Left renal pelvis (tissue), 4 donors: ENCODE measurements around the gene ATG4D. TPM values are rescaled to one million over a fixed set of nuclear protein-coding genes. Genes with fewer than 3 reads are reported as not detected.
"Not testable (repeated sequence)": the region's sequence is repeated elsewhere in the genome, so short reads cannot be mapped to it uniquely, and the experiment has no call there.

ENCODE experiments used
- DNase-seq, 4 donors: peaks; one replicate each; pipeline ENCODE4 v3.0.0-alpha.2; 2013; ENCODE audit warnings: low read depth in 4 of 4, low spot score in 3 of 4
- polyA plus RNA-seq, 4 donors: library from polyadenylated mRNA; unstranded; fragments of 120-200 nt; gene quantifications; one replicate each; pipeline ENCODE4 v1.2.1, GENCODE V29; 2013; ENCODE audit not compliant: insufficient read length in 4 of 4

The ATG4D gene
- polyA plus RNA-seq, 4 donors: 17.1 to 37.0 (median 27.8) TPM

GRCh38 chr19:10518444-10519361 lies 25.0 kb upstream of the ATG4D start:
- no peak for DNase-seq

- no peak for DNase-seq
Measured at GRCh38 chr19:10519421-10519820, 24.3 kb upstream of the ATG4D start.

DNA sequence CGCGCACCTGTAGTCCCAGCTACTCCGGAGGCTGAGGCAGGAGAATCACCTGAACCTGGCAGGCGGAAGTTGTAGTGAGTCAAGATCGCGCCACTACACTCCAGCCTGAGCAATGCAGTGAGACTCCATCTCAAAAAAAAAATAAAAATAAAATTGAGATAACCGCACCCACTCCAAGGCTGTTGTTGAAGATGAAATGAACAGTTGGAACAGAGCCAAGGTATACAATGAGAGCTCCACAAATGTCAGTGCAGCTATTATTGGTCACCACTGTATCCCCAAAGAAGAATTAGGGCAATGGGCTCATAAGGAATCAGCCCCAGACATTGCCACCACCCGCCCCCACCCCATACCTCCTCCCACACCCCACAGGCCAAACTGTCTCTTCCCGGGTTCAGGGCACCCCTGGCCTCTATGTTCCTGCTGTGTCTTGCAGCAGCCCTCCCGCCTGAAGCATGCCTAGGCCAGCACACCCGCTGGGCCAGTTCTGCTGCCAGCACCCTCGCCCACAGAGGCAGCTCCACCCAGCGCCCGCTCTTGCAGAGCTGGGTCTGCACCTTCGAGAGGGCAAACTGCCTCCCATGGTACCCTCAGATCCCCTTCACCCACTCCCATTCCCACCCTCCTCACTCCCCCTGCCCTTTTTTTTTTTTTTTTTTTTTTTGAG lies 22.9 kb upstream of the ATG4D start:
- no peak for DNase-seq

- DNase-seq: no peak
Measured at GRCh38 chr19:10521461-10522171, 22.1 kb upstream of the ATG4D start.

GRCh38 chr19:10523135-10523636 lies 20.5 kb upstream of the ATG4D start:
- no peak for DNase-seq

GRCh38 chr19:10525636-10526035 lies 18.1 kb upstream of the ATG4D start:
- DNase-seq: no peak

DNA sequence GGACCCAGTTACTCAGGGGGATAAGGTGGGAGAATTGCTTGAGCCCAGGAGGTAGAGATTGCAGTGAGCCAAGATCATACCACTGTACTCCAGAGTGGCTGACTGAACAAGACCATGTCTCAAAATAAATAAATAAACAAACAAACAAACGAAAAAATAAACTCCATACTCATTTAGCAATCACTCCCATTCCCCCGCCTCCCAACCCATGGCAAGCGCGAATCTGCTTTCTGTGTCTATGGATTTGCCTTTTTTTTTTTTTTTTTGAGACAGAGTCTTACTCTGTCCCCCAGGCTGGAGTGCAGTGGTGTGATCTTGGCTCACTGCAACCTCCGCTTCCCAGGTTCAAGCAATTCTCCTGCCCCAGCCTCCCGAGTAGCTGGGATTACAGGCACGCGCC lies 16.8 kb upstream of the ATG4D start:
- DNase-seq: not testable (repeated sequence)

GRCh38 chr19:10532457-10532856 lies 11.2 kb upstream of the ATG4D start:
- DNase-seq: no peak

DNA sequence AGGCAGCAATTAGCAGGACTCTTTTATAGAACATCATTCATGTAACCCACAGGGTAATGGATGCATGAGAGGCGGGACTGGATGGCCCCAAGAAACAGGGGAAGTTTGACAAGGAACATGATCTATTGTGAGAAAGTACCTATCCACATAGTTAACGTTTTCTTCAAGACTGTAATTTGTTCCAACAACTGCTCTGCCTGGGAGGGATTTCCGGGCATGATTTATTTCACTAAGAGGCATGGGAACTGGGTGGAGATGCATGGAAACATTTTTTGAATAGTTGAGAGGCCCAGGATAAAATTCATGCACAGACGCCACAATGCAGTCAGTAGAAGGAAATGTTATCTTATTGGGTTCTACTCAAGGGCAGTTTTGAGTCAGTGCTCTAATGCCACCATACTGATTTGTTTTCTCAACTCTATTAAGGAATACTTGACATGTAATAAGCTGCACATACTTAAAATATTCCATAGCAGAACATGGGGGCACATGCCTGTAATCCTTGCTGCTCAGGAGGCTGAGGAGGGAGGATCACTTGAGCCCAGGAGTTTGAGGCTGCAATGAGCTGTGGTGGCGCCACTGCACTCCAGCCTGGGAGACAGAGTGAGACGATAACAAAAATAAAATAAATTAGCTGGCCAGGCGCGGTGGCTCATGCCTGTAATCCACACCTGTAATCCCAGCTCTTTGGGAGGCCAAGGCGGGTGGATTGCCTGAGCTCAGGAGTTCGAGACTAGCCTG lies 9.9 kb upstream of the ATG4D start:
- DNase-seq: no peak

DNA sequence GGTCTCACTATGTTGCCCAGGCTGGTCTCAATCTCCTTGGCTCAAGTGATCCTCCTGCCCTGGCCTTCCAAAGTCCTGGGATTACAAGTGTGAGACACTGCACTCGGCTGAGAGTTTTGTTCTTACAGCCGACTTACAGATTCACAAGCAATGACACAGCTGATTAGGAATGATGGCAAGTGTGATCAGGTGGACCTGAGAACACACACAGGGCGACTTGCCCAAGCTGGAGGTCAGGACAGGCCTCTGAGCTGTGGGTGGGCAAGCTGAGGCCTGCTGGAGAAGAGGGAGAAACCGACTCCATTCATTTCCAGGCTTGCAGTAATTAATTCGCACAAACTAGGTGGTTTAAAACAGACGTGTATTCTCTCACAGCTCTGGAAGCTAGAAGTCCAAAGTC lies 8.1 kb upstream of the ATG4D start:
- no peak for DNase-seq

DNA sequence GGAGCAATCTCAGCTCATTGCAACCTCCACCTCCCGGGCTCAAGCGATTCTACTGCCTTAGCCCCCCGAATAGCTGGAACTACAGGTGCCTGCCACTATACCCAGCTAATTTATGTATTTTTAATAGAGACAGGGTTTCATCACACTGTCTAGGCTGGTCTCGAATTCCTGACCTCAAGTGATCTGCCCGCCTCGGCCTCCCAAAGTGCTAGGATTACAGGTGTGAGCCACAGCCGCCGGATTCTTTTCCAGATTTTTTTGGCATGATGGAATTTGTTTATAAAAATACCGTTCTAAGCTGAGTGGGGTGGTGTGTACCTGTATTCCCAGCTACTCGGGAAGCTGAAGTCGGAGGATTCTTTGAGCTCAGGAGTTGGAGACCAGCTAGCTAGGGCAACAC lies 6.0 kb upstream of the ATG4D start:
- no peak for DNase-seq

DNA sequence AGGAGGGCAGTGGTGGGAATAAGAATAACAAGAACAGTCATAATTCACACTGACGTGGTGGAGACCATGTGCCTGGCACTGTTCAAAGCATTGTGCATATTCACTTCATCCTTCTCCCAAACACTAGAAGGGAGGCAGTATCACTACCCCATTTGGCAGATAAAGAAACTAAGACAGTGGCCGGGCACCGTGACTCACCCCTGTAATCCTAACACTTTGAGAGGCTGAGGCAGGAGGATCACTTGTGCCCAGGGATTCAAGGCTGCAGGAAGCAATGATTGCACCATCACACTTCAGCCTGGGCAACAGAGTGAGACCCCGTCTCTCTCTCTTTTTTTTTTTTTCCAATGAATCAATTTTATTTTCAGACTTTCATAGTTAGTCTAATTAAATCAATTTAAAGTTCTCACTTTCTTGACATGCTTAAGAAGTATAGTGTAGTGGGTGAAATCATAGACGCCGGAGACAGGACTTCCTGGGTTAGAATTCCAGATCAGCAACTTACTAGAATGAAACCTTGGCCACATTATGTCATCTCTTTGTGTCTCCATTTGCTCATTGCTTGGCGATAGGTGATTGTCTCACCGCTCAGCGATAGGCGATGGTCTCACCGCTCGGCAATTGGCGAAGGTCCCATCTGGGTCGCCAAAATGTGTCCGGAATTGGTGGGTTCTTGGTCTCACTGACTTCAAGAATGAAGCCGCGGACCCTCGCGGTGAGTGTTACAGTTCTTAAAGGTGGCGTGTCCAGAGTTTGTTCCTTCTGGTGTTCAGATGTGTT lies 5.3 kb upstream of the ATG4D start:
- no peak for DNase-seq

- DNase-seq: not testable (repeated sequence)
Measured at GRCh38 chr19:10539016-10539415, 4.7 kb upstream of the ATG4D start.

- no peak for DNase-seq
Measured at GRCh38 chr19:10543059-10543419, 665 bp upstream of the ATG4D start.

GRCh38 chr19:10544242-10544752 lies 593 bp downstream of the ATG4D start:
- no peak for DNase-seq

DNA sequence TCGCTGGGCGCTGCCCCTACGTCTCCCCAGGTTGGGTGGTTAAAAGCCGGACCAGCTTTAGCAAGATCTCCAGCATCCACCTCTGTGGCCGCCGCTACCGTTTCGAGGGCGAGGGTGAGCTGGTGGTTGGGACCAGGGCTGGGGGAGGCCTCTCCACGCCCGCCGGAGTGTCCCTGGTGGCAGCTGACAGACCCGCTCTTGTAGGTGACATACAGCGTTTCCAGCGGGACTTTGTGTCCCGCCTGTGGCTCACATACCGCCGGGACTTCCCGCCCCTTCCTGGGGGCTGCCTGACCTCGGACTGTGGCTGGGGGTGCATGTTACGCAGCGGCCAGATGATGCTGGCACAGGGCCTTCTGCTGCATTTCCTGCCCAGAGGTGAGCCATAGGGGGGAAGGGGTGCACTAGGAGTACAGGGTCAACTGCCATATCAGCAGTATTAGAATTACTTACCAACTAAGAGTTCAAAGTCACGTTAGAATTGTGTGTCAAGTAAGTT lies 1.1 kb downstream of the ATG4D start:
- DNase-seq: no peak

GRCh38 chr19:10546817-10547216 lies 3.1 kb downstream of the ATG4D start:
- no peak for DNase-seq

DNA sequence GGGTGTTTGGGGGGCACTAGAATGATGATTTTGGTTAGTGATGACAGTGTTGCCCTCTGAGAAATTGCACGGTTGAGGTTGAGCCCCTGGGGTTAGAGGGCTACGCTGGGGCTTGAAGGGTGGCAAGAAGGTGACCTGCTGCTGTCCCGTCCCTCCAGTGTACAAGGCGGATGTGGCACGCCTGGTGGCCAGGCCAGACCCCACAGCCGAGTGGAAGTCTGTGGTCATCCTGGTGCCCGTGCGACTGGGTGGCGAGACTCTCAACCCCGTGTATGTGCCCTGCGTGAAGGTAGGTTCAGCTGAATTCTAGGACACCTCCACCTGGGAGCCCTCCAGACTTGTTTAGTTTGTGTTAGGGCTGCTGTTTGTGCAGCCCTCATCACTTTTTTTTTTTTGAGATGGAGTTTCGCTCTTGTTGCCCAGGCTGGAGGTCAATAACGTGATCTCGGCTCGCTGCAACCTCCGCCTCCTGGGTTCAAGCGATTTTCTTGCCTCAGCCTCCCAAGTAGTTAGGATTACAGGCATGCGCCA lies 5.1 kb downstream of the ATG4D start:
- DNase-seq: no peak

- no peak for DNase-seq
Measured at GRCh38 chr19:10549733-10550132, 6.0 kb downstream of the ATG4D start.
